Fibroblast of villous mesenchyme (primary cell): ENCODE data around the gene HIGD1C. TPM values are rescaled to one million over a fixed set of nuclear protein-coding genes. Genes with fewer than 3 reads are reported as not detected.
A peak's percentile ranks its signal among the peaks of the same experiment; 100 is the strongest.

ENCODE experiments used
- DNase-seq: peaks from one replicate; pipeline ENCODE4 v3.0.0-alpha.2; 2010; ENCODE audit warnings: low read depth
- H3K4me3 ChIP-seq: 2 replicates; pipeline ENCODE4 v1.5.1; 2011; ENCODE audit warnings: low read depth, mild to moderate bottlenecking, low read length
- total RNA-seq: library from RNA; depleted of rRNA; stranded (reverse); fragments of >200 nt; gene quantifications from 2 replicates; pipeline ENCODE4 v1.2.3, GENCODE V29; 2012
- TF ChIP-seq, protein P1 (sequence below): IDR thresholded peaks from 2 replicates; pipeline ENCODE4 v1.5.1; 2012; ENCODE audit warnings: low read depth, mild to moderate bottlenecking, low read length; ENCODE audit not compliant: insufficient read depth

The HIGD1C gene
- total RNA-seq, 1 donor = not detected

DNA sequence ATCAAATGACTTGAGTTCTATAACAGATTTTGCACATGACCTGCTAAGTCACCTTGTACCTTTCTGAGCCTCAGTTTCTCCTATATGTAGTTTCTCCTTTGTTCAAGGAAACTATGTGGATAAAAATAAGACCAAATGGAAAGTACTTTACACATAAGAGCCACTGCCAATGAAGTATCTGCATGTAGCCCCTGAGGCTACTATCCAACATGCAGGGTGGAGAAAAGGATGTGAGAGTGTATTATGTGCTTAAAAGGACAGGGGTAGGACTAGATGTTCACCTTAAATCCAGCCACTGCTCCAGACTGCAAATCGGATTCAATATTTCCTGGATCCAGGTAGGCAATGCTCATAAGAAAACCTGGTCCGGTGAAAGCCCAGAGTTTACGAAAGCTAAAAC, 52.7 kb downstream of the HIGD1C start:
- no peak overlapping the region for H3K4me3 ChIP-seq
- TF ChIP-seq, protein P1, sequence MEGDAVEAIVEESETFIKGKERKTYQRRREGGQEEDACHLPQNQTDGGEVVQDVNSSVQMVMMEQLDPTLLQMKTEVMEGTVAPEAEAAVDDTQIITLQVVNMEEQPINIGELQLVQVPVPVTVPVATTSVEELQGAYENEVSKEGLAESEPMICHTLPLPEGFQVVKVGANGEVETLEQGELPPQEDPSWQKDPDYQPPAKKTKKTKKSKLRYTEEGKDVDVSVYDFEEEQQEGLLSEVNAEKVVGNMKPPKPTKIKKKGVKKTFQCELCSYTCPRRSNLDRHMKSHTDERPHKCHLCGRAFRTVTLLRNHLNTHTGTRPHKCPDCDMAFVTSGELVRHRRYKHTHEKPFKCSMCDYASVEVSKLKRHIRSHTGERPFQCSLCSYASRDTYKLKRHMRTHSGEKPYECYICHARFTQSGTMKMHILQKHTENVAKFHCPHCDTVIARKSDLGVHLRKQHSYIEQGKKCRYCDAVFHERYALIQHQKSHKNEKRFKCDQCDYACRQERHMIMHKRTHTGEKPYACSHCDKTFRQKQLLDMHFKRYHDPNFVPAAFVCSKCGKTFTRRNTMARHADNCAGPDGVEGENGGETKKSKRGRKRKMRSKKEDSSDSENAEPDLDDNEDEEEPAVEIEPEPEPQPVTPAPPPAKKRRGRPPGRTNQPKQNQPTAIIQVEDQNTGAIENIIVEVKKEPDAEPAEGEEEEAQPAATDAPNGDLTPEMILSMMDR = no peak
- no peak for DNase-seq

DNA sequence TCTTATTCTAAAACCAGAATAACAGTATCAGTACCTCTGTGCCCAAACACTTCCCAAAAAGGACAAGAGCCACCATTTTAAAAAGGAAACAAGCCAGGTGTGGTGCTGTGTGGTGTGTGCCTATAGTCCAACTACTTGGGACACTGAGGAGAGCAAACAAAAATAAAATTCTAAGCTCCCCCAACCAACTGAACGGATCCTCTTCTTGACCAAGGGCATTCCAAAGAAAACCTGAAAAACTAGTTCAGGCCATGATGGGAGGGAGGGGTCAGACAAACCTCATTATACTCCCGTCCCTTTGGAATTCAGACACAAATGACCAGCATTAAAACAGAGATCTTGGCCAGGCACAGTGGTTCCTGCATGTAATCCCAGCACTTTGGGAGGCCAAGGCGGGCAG, 53.3 kb downstream of the HIGD1C start:
- DNase-seq = no peak
- TF ChIP-seq, protein P1 = no peak
- H3K4me3 ChIP-seq = no peak overlapping the region

DNA sequence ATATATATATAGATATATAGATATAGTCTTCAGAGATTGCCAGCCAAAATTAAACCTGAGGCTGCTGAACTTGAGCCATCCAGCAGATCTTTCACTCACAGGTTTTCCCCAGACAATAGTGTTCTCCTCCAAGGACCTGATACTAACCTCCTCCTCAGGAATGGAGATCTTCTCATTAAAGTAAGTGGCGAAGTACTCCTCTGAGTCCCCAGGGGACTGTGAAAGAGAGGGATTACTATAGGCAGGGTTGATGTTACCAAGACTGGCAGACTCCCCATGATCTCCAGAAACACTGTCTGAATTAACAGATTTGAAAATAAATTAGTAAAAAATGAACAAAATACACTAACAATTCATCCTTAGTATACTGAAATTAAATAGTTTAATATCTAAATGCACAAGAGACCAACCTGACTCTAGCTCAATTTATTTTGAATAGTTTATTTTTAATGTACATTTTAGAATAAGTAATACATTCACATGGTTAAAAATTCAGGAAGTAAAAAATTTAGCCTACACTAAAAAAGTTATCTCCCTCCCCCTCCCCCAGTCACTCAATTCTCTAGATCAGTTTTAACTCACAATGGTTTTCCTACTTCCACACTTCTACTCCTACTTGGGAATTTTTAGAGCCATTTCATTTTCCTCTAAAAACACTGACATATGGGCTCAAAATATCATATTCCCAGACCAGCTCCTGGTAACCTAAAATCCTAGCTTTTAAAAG, 56.1 kb downstream of the HIGD1C start:
- no peak overlapping the region for H3K4me3 ChIP-seq
- TF ChIP-seq, protein P1 = no peak
- no peak for DNase-seq

DNA sequence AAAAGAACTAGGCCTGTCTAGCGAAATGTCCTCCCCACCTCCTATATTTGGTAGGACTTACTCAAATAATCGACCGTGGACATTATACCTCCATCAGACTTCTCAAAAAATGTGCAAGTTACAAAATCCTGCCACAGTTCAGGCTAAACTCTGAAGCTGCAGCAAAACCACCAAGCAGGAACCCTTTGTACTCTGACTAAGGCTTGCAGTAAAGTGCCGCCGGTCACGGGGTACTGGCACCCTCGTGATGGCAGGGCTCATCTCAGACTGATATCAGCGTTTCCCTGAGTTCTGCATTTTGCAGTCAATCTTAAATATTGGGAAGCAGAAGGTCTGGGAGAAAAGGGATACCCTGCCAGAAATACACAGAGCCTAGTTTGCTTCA, 56.7 kb downstream of the HIGD1C start:
- no peak overlapping the region for H3K4me3 ChIP-seq
- peak; percentile 42 for DNase-seq
- TF ChIP-seq, protein P1 = no peak

DNA sequence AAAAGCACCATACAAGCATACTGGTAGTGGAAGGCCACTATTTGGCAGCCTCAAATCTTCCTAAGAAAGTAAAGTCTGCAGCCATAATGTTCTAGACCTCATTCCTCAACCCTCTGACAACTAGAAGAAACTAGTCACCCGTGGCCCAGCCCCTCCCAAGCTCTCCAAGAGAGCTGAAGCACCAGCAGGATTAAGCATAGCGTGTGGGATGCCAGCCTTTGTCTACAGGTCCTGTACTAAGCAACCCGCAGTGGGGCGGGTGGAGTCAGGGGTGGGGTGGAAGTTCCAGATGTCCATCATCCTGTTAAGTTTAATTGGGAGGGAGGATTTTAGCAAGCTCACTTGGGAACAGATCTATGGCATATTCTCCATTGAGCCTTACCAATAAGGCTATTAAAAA, 59.6 kb downstream of the HIGD1C start:
- no peak for DNase-seq
- H3K4me3 ChIP-seq = no peak overlapping the region
- TF ChIP-seq, protein P1 = no peak

DNA sequence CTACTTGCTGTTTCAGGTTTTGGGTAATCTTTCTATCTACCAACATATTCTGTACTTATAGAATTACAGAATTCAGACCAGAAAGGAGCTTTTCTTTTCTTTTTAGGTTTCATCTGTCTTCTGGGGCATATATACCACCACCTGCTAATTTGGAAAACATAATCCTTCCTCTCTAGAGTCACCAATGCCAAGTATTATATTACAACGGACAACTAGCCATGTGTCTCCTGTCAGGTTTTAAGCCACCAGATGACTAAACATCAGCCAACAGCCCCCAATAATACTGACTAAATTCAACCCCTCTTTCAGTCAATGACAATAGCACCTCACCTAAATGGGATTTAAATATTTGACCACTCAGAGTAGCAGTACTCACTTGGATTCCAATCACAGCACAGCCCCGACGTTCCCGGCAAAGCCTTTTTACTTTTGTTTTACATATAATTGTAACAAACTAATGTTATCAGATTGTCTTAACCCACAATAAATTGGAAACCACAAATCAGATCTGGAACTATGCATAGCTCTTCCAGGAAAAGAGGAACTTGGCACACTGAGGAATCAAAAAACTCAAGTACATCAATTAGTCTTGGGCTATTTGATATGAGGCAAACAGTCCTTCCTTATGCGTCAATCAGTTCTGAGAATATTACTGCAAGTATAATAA, 60.4 kb downstream of the HIGD1C start:
- TF ChIP-seq, protein P1 = no peak
- no peak overlapping the region for H3K4me3 ChIP-seq
- no peak for DNase-seq
